HUES64 (cell line): ENCODE data around the gene HTRA3.

Source experiments
- H3K27ac ChIP-seq: 2 replicates; pipeline ENCODE4 v1.7.0; 2013; ENCODE audit warnings: low read depth, low read length, inconsistent platforms
- H3K27me3 ChIP-seq: 2 replicates; pipeline ENCODE4 v1.6.1; 2013; ENCODE audit warnings: mild to moderate bottlenecking, low read length; ENCODE audit not compliant: insufficient read depth
- H3K36me3 ChIP-seq: 2 replicates; pipeline ENCODE4 v1.6.1; 2013; ENCODE audit warnings: mild to moderate bottlenecking, low read length; ENCODE audit not compliant: insufficient read depth
- H3K4me1 ChIP-seq: 2 replicates; pipeline ENCODE4 v1.6.1; 2013; ENCODE audit warnings: mild to moderate bottlenecking, low read length, moderate library complexity; ENCODE audit not compliant: insufficient read depth
- H3K4me3 ChIP-seq: 2 replicates; pipeline ENCODE4 v1.5.1; 2013; ENCODE audit warnings: mild to moderate bottlenecking, low read length, moderate library complexity
- H3K9ac ChIP-seq: 2 replicates; pipeline ENCODE4 v1.6.1; 2013; ENCODE audit warnings: mild to moderate bottlenecking, low read depth, low read length
- H3K9me3 ChIP-seq: 2 replicates; pipeline ENCODE4 v1.6.1; 2013; ENCODE audit warnings: low read depth, low read length; ENCODE audit not compliant: insufficient read depth
- WGBS: fragments of 150-250, 120-280 bp; methylation state at CpG from one replicate; pipeline ENCODE4 v1.1.7; 2013; ENCODE audit warnings: missing lambda C conversion rate; 5-methylcytosine and 5-hydroxymethylcytosine counted together

Gene HTRA3

GRCh38 chr4:8351931-8352367, 82.4 kb downstream of the HTRA3 start:
- no peak overlapping the region for H3K4me3 ChIP-seq
- no peaks in the 10 kb centered on the region for H3K9me3 ChIP-seq
- no peak overlapping the region for H3K27ac ChIP-seq
- H3K4me1 ChIP-seq = peaks cover 21% of the 10 kb centered on the region
- no peaks in the 10 kb centered on the region for H3K36me3 ChIP-seq
- no peak overlapping the region for H3K9ac ChIP-seq
- H3K27me3 ChIP-seq = peaks cover 41% of the 10 kb centered on the region
- 80% methylated on average over 7 of the region's 8 CpGs for WGBS

- Histone ChIP-seq H3K4me1 (peaks cover 27% of the 10 kb centered on the region), H3K9me3 (no peaks in the 10 kb centered on the region), H3K4me3 (no peak overlapping the region), H3K27me3 (peaks cover 44% of the 10 kb centered on the region), H3K9ac (no peak overlapping the region), H3K27ac (no peak overlapping the region), H3K36me3 (no peaks in the 10 kb centered on the region)
- 68% methylated on average over 20 of the region's 20 CpGs for WGBS
Observed at GRCh38 chr4:8352368-8353157, 83.0 kb downstream of the HTRA3 start.

GRCh38 chr4:8353158-8353669, 83.7 kb downstream of the HTRA3 start:
- Histone ChIP-seq H3K9me3 (no peaks in the 10 kb centered on the region), H3K27ac (no peak overlapping the region), H3K9ac (no peak overlapping the region), H3K36me3 (no peaks in the 10 kb centered on the region), H3K4me1 (peaks cover 29% of the 10 kb centered on the region), H3K27me3 (peaks cover 44% of the 10 kb centered on the region), H3K4me3 (no peak overlapping the region)
- WGBS = 92% methylated on average over 9 of the region's 9 CpGs

- Histone ChIP-seq H3K4me1 (peaks cover 36% of the 10 kb centered on the region), H3K36me3 (no peaks in the 10 kb centered on the region), H3K9ac (no peak overlapping the region), H3K27me3 (peaks cover 46% of the 10 kb centered on the region), H3K4me3 (no peak overlapping the region), H3K9me3 (no peaks in the 10 kb centered on the region; the same call in 1 of the 2 replicates), H3K27ac (no peak overlapping the region)
- 78% methylated on average over 12 of the region's 12 CpGs for WGBS
Observed at GRCh38 chr4:8353912-8354453, 84.4 kb downstream of the HTRA3 start.

- peaks cover 36% of the 10 kb centered on the region for H3K4me1 ChIP-seq
- H3K9me3 ChIP-seq = no peaks in the 10 kb centered on the region; the same call in 1 of the 2 replicates
- H3K36me3 ChIP-seq = no peaks in the 10 kb centered on the region
- H3K9ac ChIP-seq = no peak overlapping the region
- WGBS = 92% methylated on average over 6 of the region's 6 CpGs
- no peak overlapping the region for H3K27ac ChIP-seq
- no peak overlapping the region for H3K4me3 ChIP-seq
- peaks cover 58% of the 10 kb centered on the region for H3K27me3 ChIP-seq
Observed at GRCh38 chr4:8355306-8355705, 85.8 kb downstream of the HTRA3 start.

GRCh38 chr4:8355864-8356565, 86.5 kb downstream of the HTRA3 start:
- H3K4me3 ChIP-seq = no peak overlapping the region
- H3K27me3 ChIP-seq = peaks cover 62% of the 10 kb centered on the region
- H3K27ac ChIP-seq = no peak overlapping the region
- no peak overlapping the region for H3K9ac ChIP-seq
- H3K9me3 ChIP-seq = peaks cover 3% of the 10 kb centered on the region; the same call in 1 of the 2 replicates
- WGBS = 84% methylated on average over 7 of the region's 8 CpGs
- H3K4me1 ChIP-seq = peaks cover 36% of the 10 kb centered on the region
- no peaks in the 10 kb centered on the region for H3K36me3 ChIP-seq
